Upper lobe of right lung (tissue), 1 donor: ENCODE measurements around the gene AGAP6. TPM values are rescaled to one million over a fixed set of nuclear protein-coding genes. Genes with fewer than 3 reads are reported as not detected.
"Not testable (repeated sequence)": the region's sequence is repeated elsewhere in the genome, so short reads cannot be mapped to it uniquely, and the experiment has no call there.

Experiments
- ATAC-seq: fragments of 200-7000 bp; cut with Tn5 transposase; one replicate; pipeline ENCODE4 v1.9.1; 2020; ENCODE audit warnings: mild to moderate bottlenecking, moderate library complexity
- DNase-seq: peaks from one replicate; pipeline ENCODE4 v3.0.0-alpha.2; 2020
- H3K27ac ChIP-seq: fragments of 200-600 bp; one replicate; pipeline ENCODE4 v1.8.0; 2022
- H3K27me3 ChIP-seq: fragments of 200-600 bp; one replicate; pipeline ENCODE4 v1.8.0; 2022; ENCODE audit warnings: mild to moderate bottlenecking
- H3K36me3 ChIP-seq: fragments of 200-600 bp; one replicate; pipeline ENCODE4 v1.8.0; 2022
- H3K4me1 ChIP-seq: fragments of 200-600 bp; one replicate; pipeline ENCODE4 v1.8.0; 2022
- H3K4me3 ChIP-seq: fragments of 200-600 bp; one replicate; pipeline ENCODE4 v1.8.0; 2022; ENCODE audit warnings: mild to moderate bottlenecking
- H3K9me3 ChIP-seq: fragments of 200-600 bp; one replicate; pipeline ENCODE4 v1.8.0; 2022
- intact Hi-C: fragments of 100-400 bp; cut with DNase I; formaldehyde crosslinking; loops from one replicate; pipeline ENCODE4 v1.11.0; 2022
- total RNA-seq: library from RNA; stranded (reverse); fragmentation: NEBNext Ultra II Directional; extraction: Animal tissue kit (Norgen Biotek cat#: 25700); gene quantifications from one replicate; pipeline ENCODE4 v1.2.1, GENCODE V29; 2021
- donor health status: DM: no; HTN: yes; CAD: no; lungs with severe emphysema.

AGAP6 gene
- total RNA-seq, 1 donor from 2014 or later: 15.7 TPM

DNA sequence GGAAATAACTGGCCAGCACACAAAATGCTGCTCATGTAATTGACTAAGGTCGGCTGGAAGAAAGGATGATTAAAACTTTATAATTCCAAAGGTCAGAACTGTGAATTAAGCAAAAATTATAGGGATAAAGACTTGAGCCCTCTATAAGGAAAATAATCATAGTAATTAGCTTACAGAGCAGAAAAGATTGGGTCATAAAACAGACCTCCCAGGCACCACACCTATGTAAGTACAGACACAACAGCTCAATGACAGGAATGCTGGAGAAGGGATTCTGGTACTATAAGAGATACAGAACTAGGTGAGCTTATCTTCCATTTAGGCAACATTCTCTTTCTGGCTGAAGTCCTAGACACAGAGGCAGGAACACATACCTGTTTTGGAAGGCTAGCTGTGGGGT is 70.5 kb downstream of the AGAP6 start:
- DNase-seq, H3K4me1 ChIP-seq, H3K36me3 ChIP-seq, H3K27me3 ChIP-seq, H3K4me3 ChIP-seq, intact Hi-C loops, H3K27ac ChIP-seq, ATAC-seq, H3K9me3 ChIP-seq: not testable (repeated sequence)

DNA sequence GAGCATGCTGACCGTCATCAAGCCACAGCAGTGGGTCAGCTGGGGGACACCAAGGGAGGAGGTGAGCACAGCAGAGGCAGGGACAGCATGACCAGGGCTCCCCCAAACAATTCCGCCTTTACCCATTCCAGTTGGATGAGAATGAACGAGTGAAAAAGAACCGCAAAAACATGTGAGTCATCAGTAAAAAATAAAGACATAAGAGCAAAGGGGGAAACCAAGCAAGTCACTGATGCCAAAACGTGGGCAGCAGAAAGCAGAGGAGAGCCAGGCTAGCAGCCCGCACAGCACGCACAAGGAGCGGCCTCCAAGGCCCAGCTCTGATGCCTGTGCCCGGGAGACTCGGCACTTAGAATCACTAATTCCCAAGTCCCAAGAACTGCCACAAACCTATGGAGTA is 71.7 kb downstream of the AGAP6 start:
- H3K36me3 ChIP-seq, H3K4me1 ChIP-seq, intact Hi-C loops, ATAC-seq, H3K9me3 ChIP-seq, DNase-seq, H3K27ac ChIP-seq, H3K4me3 ChIP-seq, H3K27me3 ChIP-seq: not testable (repeated sequence)

Other genes starting within 250 kb of the AGAP6 start
- gene OGDHL, start 226.1 kb upstream of the AGAP6 start, total RNA-seq: 0.69 TPM
- 22.2 TPM for gene PARG, start 46.4 kb upstream of the AGAP6 start, total RNA-seq
- gene TIMM23B, start 46.4 kb upstream of the AGAP6 start, total RNA-seq: 15.3 TPM
- 53.6 TPM for gene WASHC2A, start 79.5 kb downstream of the AGAP6 start, total RNA-seq